ENCODE results near the gene H3-3A.
"Not testable (repeated sequence)": the region's sequence is repeated elsewhere in the genome, so short reads cannot be mapped to it uniquely, and the experiment has no call there.

Gene H3-3A

DNA sequence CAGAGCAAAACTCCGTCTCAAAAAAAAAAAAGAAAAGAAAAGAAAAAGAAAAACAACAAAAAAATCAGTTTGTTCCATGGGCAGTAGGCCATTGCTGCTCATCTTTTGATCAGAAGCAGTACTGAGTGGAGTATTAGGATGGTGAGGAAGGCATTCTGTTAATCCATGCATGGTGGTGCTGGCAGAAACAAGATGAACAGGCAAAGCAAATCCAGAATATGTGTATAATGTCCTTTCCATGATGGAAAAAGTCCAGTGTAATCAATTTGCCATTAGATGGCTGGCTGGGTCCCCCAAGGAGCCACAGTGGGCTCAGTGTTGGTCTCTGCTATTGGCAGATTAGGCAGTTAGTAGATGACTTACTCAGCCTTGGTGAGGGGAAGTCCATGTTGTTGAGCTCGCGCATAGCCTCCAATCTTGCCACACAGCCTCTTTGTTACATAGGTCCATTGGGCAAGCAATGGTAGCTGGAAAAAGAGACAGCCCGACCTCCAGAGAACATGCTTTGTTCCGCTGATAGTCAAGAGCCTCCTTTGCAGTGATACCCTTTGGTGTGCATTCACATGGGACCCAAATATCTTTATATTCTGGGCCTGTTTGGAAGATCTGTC lies 23.3 kb downstream of the H3-3A start:
- no peak for DNase-seq (ENCODE audit: low read depth)

DNA sequence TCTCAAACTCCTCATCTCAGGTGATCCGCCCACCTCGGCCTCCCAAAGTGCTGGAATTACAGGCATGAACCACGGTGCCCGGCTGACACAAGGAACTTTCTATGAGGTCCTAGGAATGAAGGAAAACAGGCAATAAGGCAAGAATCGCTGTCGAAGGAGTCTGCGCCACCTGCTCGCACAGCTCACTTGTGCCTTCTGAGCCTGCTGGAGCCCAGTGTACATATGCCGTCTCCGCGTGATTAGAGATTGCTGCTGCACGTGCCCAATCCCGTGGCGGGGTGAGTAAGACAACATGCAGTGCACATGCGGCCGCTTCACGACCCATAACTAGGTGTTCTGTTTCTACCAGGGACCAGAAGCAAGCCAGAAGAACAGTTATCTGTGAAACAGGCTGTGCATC lies 24.3 kb downstream of the H3-3A start:
- no peak for DNase-seq (ENCODE audit: low read depth)

DNA sequence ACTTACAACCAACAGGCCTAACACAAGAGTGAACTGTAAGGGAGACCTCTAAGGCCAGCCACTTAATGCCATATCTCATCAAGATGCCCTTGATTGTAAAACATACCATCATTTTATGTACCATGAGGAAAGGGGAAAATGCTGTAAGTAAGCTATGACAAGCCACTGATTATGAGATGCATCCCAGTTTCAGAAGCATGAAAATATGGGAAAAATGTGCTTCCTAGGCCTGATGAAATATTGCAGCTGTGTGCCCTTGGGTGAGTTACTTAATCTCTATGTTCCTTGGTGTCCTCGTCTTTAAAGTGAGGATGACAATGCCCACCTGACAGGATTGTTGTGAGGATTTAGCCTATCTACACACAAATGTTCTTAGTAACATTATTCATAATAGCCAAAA lies 28.9 kb downstream of the H3-3A start:
- no peak for DNase-seq (ENCODE audit: low read depth)

DNA sequence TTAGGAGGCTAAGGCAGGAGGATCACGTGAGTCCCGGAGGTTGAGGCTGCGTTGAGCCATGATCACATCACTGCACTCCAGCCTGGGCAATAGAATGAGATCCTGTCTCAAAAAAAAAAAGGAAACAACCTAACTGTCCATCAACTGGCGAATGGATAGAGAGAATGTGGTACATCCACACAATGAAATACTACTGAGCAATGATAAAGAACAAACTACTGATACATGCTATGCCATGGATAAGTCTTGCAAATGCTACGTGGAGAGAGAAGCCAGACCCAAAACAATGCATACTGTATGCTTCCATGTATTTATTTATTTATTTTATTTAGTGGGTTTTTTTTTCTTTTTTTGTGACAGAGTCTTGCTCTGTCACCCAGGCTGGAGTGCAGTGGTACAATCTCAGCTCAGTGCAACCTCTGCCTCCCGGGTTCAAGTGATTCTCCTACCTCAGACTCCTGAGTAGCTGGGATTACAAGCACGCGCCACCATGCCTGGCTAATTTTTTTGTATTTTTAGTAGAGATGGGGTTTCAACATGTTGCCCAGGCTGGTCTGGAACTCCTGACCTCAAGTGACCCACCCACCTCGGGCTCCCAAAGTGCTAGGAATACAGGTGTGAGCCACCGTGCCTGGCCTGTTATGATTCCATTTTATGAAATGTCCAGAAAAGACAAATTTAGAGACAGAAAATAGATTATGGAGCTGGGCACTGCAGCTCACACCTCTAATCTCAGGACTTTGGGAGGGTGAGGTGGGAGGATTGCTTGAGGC lies 29.7 kb downstream of the H3-3A start:
- not testable (repeated sequence) for DNase-seq (ENCODE audit: low read depth)

- DNase-seq (ENCODE audit: low read depth): no peak
Observed at GRCh38 chr1:226092965-226093364, 30.4 kb downstream of the H3-3A start.

DNA sequence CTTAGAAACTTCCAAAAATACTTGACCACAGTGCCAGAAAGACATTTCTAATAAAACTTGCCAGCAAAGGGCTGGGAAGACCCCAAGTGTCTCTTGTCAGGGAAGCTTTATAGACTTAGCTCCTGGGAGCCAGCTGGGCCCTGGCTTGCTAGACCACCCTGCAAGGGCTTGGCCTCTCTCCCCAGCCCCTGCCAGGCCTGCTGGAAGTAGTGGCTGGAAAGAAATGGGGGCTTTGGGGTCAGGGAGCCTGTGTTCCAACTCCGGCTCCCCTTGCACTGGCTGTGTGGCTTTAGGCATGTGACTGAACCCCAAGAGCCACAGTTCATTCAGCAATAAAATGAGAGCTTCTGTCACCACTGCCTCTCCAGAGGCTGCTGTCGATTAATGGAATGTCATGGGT lies 31.1 kb downstream of the H3-3A start:
- no peak for DNase-seq (ENCODE audit: low read depth)

GRCh38 chr1:226094451-226094850 lies 31.9 kb downstream of the H3-3A start:
- DNase-seq (ENCODE audit: low read depth): no peak

- no peak for DNase-seq (ENCODE audit: low read depth)
Observed at GRCh38 chr1:226095286-226095685, 32.8 kb downstream of the H3-3A start.

DNA sequence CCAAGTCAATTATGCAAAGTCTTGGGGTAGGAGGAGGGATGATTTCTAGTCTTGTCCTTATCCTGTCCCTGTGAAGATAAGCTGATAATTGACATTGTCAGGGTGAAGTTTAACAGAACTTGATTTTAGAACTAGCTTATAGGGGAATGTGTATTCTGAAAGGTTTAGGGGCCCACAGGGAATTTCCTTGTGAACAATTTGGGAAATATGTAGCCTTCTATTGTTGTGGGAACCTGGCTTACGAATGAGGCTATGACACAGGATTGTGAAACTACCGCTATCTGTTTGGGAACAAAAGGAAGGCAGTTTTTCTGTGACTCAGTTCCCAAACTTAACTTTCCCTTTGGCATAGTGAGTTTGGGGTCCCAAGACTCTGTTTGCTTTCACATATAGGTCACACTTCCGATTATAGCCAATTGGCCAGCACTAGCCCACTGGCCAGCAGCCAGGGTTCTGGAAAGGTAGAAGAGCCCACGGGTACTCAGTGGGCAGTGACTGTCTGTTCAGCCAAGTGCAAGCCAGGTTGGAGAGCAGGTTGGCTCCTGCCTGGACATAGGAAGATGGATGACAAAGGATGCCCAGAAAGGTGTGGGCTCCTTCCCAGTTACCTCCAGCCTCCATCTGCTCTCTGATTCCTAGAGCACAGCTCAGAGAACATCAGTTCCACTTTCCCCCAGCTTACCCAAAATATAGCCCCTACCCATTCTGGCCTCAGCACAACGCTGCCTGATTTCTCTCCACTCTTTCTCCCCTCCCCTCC lies 35.5 kb downstream of the H3-3A start:
- DNase-seq (ENCODE audit: low read depth): no peak

- no peak for DNase-seq (ENCODE audit: low read depth)
Observed at GRCh38 chr1:226098870-226099835, 36.6 kb downstream of the H3-3A start.

DNA sequence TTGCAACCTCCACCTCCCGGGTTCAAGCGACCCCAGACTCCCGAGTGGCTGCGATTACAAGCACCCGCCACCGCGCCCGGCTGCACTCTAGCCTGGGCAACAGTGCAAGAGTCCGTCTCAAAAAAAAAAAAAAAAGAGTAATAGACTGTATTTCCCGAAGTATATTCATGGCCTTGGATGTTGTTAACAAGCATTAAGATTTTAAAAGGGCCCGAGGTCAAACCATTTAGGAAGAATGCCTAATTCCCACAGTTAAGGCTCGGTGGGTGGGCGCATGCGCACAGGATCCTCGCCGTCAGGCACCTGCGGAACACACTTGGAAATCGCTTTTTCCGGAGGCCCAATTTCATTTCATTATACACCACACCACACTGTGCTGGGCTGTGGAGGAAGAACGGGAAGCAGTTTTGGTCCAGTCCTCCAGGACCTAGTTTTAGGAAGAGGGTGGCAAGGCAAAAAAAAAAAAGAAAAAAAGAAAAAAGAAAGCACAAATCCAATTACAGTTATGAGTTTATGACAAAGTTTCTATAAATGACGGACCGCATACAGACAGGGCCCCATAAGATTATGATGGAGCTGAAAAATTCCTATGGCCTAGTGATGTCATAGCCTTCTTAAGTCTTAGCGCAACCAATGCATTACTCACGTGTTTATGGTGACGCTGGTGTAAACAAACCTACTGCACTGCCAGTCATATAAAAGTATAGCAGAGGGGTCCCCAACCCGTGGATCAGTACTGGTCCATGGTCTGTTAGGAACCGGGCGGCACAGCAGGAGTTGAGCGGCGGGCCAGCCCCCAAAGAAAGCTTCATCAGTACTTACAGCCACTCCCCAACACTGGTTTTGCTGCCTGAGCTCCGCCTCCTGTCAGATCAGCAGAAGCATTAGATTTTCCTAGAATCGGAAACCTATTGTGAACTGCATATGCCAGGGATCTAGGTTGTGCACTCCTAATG lies 38.2 kb downstream of the H3-3A start:
- no peak for DNase-seq (ENCODE audit: low read depth)

GRCh38 chr1:226104671-226105121 lies 42.2 kb downstream of the H3-3A start:
- no peak for DNase-seq (ENCODE audit: low read depth)

DNA sequence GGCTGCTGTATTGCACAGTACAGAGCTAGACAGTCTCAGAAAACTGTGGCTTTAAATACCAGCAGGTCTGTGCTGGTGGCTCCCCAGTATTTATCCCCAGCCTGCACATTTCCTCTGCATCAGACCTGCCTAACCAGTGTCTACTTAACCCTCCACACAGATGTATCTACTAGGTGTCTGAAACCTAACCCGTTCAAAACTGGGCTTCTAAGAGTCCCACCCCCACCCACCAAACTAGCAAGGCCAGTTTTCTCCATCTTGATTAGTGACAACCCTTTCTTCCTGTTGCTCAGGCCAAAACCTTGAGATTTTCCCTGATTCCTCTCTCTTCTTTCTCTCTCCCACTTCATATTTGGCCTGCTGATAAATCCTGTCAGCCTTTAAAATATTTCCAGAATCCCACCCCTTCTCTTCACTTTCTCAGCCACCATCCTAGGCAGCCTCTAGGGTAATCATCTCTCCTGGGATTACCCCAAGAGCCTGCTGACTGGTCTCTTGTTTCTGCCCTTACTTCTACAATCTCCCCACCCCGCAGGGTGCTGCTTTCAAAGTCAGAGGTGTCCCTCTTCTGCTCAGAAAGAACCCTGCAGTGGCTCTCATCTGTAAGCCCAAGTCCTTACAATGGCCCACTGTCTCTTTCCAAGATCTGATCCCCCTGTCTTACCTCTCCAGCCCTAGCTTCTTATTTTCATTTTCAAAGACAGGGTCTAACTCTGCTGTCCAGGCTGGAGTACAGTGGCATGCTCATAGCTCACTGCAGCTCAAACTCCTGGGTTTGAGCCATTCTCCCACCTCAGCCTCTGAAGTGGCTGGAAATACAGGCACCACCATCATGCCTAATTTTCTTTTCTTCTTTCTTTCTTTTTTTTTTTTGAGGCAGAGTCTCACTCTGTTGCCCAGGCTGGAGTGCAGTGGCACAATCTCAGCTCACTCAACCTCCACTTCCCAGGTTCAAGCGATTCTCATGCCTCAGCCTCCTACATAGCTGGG lies 45.2 kb downstream of the H3-3A start:
- no peak for DNase-seq (ENCODE audit: low read depth)

DNA sequence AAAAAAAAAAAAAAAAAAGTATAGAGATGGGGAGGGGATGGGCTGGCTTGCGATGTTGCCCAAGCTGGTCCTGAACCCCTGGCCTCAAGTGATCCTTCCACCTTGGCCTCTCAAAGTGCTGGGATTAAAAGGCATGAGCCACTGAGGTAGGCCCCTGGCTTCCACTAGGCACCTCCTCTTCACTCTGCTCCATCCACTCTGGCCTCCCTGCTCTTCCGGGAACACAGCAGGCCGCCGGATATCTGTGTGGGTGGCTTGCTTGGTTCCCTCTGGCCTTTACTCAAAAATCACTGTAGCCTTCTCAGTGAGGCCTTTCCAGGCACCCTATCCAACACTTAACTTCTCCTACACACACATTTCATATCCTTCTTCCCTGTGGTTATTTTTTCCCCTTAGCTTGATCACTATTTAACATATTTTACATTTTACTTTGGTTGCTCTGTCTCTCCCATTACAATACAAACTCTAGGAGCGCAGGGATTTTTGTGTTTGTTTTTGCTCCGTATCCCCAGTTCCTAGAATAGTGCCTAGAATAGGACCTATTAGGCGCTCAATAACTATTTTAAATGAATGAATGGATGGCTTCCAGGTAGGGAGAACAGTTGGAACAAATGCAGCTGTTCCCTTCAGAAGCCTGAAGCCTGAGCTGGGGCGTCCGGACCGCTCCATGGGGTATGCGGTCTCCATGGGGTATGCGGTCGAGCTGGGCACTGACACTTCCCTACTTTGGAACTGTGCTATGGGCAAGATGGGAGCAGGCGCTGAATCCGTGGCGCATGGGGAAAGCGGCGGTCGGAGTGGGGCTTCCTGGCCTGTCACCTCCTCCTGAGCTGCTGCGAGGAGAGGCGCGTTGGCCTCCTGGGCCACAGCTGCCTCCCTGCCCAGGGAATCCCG lies 46.7 kb downstream of the H3-3A start:
- no peak for DNase-seq (ENCODE audit: low read depth)

- peak; percentile 84 for DNase-seq (ENCODE audit: low read depth)
Observed at GRCh38 chr1:226109829-226110248, 47.3 kb downstream of the H3-3A start.

DNA sequence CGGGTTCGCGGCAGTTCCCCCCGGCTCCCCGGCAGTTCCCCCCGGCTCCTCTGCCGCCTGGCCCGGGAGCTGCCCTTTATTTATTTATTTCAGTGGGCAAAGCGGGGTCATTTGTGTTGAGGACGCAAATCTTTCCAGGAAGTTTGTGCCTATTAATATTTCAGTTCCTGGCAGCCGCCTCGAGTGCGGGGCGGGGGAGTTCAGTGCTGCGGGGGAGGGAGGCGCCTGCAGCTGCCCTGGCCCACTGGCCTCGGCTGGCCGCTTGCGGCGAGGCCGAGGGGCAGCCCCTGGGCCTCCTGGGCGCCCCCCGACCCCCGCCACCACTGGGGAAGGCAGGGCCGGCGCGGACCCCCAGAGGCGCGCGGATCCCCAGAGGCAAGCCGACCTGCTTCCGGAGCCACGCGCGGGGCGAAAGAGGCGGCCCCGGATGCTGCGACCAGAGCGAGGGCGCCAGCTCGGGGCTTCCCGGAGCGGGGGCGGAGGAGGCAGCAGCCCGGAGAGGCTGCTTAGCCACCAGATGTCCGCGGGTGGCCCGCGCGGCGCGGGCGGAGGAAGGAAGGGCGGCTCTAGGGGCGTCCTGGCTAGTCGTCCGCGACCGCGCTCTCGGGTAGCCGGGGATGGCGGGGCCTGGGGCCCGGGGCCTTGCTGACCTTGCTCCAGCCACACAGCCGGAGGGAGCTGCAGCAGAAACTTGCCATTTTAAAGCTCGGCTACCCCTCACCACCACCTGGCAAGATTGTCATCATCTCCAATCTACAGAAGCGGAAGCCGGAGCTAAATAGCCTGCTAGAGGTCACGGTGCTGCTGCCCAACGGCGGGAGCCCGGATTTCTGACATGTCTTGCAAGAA lies 48.0 kb downstream of the H3-3A start:
- DNase-seq (ENCODE audit: low read depth): peak; percentile 67

All from activated T-cell treated with anti-CD3 and anti-CD28 coated beads for 48 hours (primary cell).